K562 (cell line): ENCODE measurements around the gene RNF44. TPM values are rescaled to one million over a fixed set of nuclear protein-coding genes. Genes with fewer than 3 reads are reported as not detected.

Experiments
- CXXC5 ChIP-seq: fragments of 250-450 bp; sonication (Bioruptor Pico); IDR thresholded peaks from 2 replicates; pipeline ENCODE4 v1.8.0; 2022; ENCODE audit warnings: inconsistent platforms, mild to moderate bottlenecking, moderate library complexity
- FUS ChIP-seq: fragments of 200-400 bp; formaldehyde crosslinking; optimal IDR thresholded peaks from 2 replicates; pipeline ENCODE3; 2017; ENCODE audit warnings: low read depth, low read length
- HNRNPLL ChIP-seq: fragments of 200-400 bp; formaldehyde crosslinking; IDR thresholded peaks from 2 replicates; pipeline ENCODE4 v1.6.1; 2017; ENCODE audit warnings: low read length, low read depth, mild to moderate bottlenecking; ENCODE audit not compliant: poor library complexity, severe bottlenecking
- POLR2B ChIP-seq: fragments of 450-650 bp; IDR thresholded peaks from 2 replicates; pipeline ENCODE4 v1.6.1; 2018; ENCODE audit warnings: low read depth; ENCODE audit not compliant: partially characterized antibody
- SNRNP70 ChIP-seq: fragments of 200-400 bp; formaldehyde crosslinking; optimal IDR thresholded peaks from 2 replicates; pipeline ENCODE3; 2017; ENCODE audit warnings: low read depth, low read length
- SP2 ChIP-seq: IDR thresholded peaks from 2 replicates; pipeline ENCODE4 v1.6.1; 2011; ENCODE audit warnings: mild to moderate bottlenecking, low read depth, low read length, moderate library complexity; ENCODE audit not compliant: poor library complexity, severe bottlenecking; ENCODE audit errors: extremely low read depth
- STAT5A ChIP-seq: IDR thresholded peaks from 2 replicates; pipeline ENCODE4 v1.6.1; 2012; ENCODE audit warnings: low read length, inconsistent platforms, borderline replicate concordance
- XRCC5 ChIP-seq: fragments of 200-400 bp; formaldehyde crosslinking; IDR thresholded peaks from 2 replicates; pipeline ENCODE4 v1.6.1; 2017; ENCODE audit warnings: low read depth, mild to moderate bottlenecking, low read length
- polyA plus RNA-seq, 8 experiments: library from polyadenylated mRNA; depleted of rRNA in 4 of 8; stranded (reverse) in 5 of 8; unstranded in 3 of 8; fragments of >200 nt; fragmentation: Nextera tagmentation in 2 of 8; fragmentation: Illumina TruSeq in 1 of 8; extraction: Ambion mirVana in 2 of 8; extraction: Trizol in 1 of 8; gene quantifications; 2 replicates each; pipeline versions ENCODE4 v1.2.1 to v1.2.3, GENCODE V29; 2011 to 2014; ENCODE audit warnings: inconsistent platforms in 1 of 8, missing spikeins in 1 of 8
- total RNA-seq, 7 experiments: library from RNA; depleted of rRNA in 6 of 7; stranded (reverse); fragments of >200 nt in 6 of 7; fragmentation: Illumina TruSeq in 2 of 7; extraction: Trizol in 2 of 7; gene quantifications; 2 replicates each; pipeline versions ENCODE4 v1.2.1 to v1.2.3, GENCODE V29; 2011 to 2021; ENCODE audit warnings: low replicate concordance in 1 of 7
- TF ChIP-seq, protein P1 (sequence below): fragments of 450-650 bp; formaldehyde crosslinking; IDR thresholded peaks from 2 replicates; pipeline ENCODE4 v1.4.0; 2022; ENCODE audit warnings: missing genetic modification characterization
- TF ChIP-seq, protein P2 (sequence below): sonication (generic); formaldehyde crosslinking; IDR thresholded peaks from 2 replicates; pipeline ENCODE4 v1.8.0; 2022; ENCODE audit warnings: mild to moderate bottlenecking, missing genetic modification reagents
- TF ChIP-seq, protein P3 (sequence below): fragments of 200-800 bp; sonication (Bioruptor generic); IDR thresholded peaks from 2 replicates; pipeline ENCODE4 v1.6.1; 2017; ENCODE audit warnings: missing genetic modification characterization, missing compliant biosample characterization
- TF ChIP-seq, protein P4 (sequence below): fragments of 450-650 bp; IDR thresholded peaks from 2 replicates; pipeline ENCODE4 v1.6.1; 2016; ENCODE audit warnings: missing biosample characterization, missing genetic modification characterization
- TF ChIP-seq, protein P5 (sequence below): IDR thresholded peaks from 2 replicates; pipeline ENCODE4 v1.6.1; 2011; ENCODE audit not compliant: insufficient read length; ENCODE audit errors: extremely low read depth
- TF ChIP-seq, protein P6 (sequence below): sonication (generic); formaldehyde crosslinking; IDR thresholded peaks from 2 replicates; pipeline ENCODE4 v1.8.0; 2022; ENCODE audit warnings: missing genetic modification reagents, mild to moderate bottlenecking, borderline replicate concordance
- TF ChIP-seq, protein P7 (sequence below): fragments of 450-650 bp; IDR thresholded peaks from 2 replicates; pipeline ENCODE4 v1.6.1; 2016
- TF ChIP-seq, protein P8 (sequence below), 2 experiments: fragments of 450-650 bp in 1 of 2; sonication (generic) in 1 of 2; formaldehyde crosslinking; conservative IDR thresholded peaks; 2 replicates each; pipeline versions ENCODE4 v1.4.0 to v1.8.1; 2020 to 2022; ENCODE audit warnings: mild to moderate bottlenecking in 1 of 2, missing genetic modification reagents in 1 of 2

RNF44 gene
- total and polyA plus RNA-seq, 9 of the 15 experiments (the other 6 are each of a cell fraction or from before 2014, with no cell fraction given) = 1.6 to 82.6 (median 7.4) TPM

DNA sequence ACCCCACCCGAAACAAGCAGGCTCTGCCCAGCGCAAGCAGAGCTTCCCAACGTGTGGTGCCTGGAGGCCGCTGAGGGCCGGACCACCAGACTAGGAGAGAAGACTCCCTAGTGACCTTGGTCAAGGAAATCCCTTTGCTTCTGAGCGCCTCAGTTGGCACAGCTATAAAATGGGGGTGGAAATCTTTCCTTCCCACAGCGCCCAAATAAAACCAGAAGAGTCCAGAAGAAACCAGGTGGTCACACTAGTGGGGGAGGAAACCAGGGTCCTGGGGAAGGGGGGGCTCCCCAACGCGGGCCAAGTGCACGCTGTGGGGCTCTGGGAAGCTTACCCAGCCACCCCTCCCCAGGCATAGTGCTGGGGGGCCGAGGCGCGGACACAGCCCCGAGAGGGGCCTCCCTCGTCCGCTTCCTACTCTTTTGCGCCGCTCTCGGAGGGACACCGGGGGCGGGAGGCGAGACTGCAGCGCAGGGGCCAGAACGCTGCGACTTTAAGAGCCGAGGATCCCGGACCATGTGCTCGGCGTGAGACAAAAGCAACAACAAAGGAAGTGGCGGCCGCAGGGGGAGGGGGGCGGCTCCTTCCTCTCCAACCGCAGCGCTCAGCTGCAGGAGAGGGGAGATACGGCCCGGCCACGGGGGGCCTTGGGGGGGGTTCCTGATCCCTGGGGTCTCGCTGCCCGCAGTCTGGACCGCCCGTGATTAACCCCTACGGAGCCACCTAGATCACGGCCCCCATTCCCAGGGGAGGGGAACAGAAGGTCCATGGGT is 885 bp downstream of the RNF44 start (continued):
- TF ChIP-seq, protein P1, sequence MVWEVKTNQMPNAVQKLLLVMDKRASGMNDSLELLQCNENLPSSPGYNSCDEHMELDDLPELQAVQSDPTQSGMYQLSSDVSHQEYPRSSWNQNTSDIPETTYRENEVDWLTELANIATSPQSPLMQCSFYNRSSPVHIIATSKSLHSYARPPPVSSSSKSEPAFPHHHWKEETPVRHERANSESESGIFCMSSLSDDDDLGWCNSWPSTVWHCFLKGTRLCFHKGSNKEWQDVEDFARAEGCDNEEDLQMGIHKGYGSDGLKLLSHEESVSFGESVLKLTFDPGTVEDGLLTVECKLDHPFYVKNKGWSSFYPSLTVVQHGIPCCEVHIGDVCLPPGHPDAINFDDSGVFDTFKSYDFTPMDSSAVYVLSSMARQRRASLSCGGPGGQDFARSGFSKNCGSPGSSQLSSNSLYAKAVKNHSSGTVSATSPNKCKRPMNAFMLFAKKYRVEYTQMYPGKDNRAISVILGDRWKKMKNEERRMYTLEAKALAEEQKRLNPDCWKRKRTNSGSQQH (CRISPR knock-in tag) = no peak
- no peak for TF ChIP-seq POLR2B
- peak; percentile 32 for TF ChIP-seq CXXC5 (CRISPR knock-in tag)
- TF ChIP-seq, protein P2, sequence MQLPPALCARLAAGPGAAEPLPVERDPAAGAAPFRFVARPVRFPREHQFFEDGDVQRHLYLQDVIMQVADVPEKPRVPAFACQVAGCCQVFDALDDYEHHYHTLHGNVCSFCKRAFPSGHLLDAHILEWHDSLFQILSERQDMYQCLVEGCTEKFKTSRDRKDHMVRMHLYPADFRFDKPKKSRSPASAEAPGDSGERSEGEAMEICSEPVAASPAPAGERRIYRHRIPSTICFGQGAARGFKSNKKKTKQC (CRISPR knock-in tag) = no peak
- TF ChIP-seq SNRNP70 = no peak
- no peak for TF ChIP-seq HNRNPLL
- TF ChIP-seq XRCC5 = no peak
- TF ChIP-seq SP2 = no peak
- TF ChIP-seq, protein P3, sequence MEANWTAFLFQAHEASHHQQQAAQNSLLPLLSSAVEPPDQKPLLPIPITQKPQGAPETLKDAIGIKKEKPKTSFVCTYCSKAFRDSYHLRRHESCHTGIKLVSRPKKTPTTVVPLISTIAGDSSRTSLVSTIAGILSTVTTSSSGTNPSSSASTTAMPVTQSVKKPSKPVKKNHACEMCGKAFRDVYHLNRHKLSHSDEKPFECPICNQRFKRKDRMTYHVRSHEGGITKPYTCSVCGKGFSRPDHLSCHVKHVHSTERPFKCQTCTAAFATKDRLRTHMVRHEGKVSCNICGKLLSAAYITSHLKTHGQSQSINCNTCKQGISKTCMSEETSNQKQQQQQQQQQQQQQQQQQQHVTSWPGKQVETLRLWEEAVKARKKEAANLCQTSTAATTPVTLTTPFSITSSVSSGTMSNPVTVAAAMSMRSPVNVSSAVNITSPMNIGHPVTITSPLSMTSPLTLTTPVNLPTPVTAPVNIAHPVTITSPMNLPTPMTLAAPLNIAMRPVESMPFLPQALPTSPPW (CRISPR knock-in tag) = peak; percentile 42; the same call in 1 of the 2 replicates
- TF ChIP-seq, protein P4, sequence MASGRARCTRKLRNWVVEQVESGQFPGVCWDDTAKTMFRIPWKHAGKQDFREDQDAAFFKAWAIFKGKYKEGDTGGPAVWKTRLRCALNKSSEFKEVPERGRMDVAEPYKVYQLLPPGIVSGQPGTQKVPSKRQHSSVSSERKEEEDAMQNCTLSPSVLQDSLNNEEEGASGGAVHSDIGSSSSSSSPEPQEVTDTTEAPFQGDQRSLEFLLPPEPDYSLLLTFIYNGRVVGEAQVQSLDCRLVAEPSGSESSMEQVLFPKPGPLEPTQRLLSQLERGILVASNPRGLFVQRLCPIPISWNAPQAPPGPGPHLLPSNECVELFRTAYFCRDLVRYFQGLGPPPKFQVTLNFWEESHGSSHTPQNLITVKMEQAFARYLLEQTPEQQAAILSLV (tag) = no peak
- TF ChIP-seq, protein P5, sequence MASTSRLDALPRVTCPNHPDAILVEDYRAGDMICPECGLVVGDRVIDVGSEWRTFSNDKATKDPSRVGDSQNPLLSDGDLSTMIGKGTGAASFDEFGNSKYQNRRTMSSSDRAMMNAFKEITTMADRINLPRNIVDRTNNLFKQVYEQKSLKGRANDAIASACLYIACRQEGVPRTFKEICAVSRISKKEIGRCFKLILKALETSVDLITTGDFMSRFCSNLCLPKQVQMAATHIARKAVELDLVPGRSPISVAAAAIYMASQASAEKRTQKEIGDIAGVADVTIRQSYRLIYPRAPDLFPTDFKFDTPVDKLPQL = no peak
- TF ChIP-seq, protein P6, sequence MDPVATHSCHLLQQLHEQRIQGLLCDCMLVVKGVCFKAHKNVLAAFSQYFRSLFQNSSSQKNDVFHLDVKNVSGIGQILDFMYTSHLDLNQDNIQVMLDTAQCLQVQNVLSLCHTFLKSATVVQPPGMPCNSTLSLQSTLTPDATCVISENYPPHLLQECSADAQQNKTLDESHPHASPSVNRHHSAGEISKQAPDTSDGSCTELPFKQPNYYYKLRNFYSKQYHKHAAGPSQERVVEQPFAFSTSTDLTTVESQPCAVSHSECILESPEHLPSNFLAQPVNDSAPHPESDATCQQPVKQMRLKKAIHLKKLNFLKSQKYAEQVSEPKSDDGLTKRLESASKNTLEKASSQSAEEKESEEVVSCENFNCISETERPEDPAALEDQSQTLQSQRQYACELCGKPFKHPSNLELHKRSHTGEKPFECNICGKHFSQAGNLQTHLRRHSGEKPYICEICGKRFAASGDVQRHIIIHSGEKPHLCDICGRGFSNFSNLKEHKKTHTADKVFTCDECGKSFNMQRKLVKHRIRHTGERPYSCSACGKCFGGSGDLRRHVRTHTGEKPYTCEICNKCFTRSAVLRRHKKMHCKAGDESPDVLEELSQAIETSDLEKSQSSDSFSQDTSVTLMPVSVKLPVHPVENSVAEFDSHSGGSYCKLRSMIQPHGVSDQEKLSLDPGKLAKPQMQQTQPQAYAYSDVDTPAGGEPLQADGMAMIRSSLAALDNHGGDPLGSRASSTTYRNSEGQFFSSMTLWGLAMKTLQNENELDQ (CRISPR knock-in tag) = no peak
- TF ChIP-seq, protein P7, sequence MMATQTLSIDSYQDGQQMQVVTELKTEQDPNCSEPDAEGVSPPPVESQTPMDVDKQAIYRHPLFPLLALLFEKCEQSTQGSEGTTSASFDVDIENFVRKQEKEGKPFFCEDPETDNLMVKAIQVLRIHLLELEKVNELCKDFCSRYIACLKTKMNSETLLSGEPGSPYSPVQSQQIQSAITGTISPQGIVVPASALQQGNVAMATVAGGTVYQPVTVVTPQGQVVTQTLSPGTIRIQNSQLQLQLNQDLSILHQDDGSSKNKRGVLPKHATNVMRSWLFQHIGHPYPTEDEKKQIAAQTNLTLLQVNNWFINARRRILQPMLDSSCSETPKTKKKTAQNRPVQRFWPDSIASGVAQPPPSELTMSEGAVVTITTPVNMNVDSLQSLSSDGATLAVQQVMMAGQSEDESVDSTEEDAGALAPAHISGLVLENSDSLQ = no peak
- TF ChIP-seq FUS = no peak
- TF ChIP-seq, protein P8, sequence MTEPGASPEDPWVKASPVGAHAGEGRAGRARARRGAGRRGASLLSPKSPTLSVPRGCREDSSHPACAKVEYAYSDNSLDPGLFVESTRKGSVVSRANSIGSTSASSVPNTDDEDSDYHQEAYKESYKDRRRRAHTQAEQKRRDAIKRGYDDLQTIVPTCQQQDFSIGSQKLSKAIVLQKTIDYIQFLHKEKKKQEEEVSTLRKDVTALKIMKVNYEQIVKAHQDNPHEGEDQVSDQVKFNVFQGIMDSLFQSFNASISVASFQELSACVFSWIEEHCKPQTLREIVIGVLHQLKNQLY (CRISPR knock-in tag; conservative IDR thresholded peaks at IDR 0.05) = no peak
- TF ChIP-seq STAT5A = no peak
